Left colon (tissue), 2 donors: Measurements from ENCODE around the gene CBS. TPM values are rescaled to one million over a fixed set of nuclear protein-coding genes. Genes with fewer than 3 reads are reported as not detected.
"Not testable (repeated sequence)": the region's sequence is repeated elsewhere in the genome, so short reads cannot be mapped to it uniquely, and the experiment has no call there.

Experiments
- ATAC-seq: fragments of 200-7000 bp; cut with Tn5 transposase; one replicate; pipeline ENCODE4 v1.9.1; 2020; ENCODE audit warnings: mild to moderate bottlenecking, moderate library complexity
- DNase-seq, 2 donors: peaks; one replicate each; pipeline ENCODE4 v3.0.0-alpha.2; 2020
- intact Hi-C, 2 donors: fragments of 100-400 bp; cut with DNase I in 1 of 2; cut with micrococcal nuclease in 1 of 2; formaldehyde crosslinking; loops; one replicate each; pipeline versions ENCODE4 v1.11.2 to v1.14.0; 2022; cut with DNase I, micrococcal nuclease
- total RNA-seq, 2 donors: library from RNA; stranded (reverse); fragmentation: NEBNext Ultra II Directional; extraction: Animal tissue kit (Norgen Biotek cat#: 25700); gene quantifications; one replicate each; pipeline ENCODE4 v1.2.1, GENCODE V29; 2021
- donor health status: DM: no; HTN: no; CAD: no.
- donor health status: DM: yes; HTN: yes; CAD: no.

CBS gene
- total RNA-seq, 2 donors from 2014 or later: 3.4 to 15.8 TPM

DNA sequence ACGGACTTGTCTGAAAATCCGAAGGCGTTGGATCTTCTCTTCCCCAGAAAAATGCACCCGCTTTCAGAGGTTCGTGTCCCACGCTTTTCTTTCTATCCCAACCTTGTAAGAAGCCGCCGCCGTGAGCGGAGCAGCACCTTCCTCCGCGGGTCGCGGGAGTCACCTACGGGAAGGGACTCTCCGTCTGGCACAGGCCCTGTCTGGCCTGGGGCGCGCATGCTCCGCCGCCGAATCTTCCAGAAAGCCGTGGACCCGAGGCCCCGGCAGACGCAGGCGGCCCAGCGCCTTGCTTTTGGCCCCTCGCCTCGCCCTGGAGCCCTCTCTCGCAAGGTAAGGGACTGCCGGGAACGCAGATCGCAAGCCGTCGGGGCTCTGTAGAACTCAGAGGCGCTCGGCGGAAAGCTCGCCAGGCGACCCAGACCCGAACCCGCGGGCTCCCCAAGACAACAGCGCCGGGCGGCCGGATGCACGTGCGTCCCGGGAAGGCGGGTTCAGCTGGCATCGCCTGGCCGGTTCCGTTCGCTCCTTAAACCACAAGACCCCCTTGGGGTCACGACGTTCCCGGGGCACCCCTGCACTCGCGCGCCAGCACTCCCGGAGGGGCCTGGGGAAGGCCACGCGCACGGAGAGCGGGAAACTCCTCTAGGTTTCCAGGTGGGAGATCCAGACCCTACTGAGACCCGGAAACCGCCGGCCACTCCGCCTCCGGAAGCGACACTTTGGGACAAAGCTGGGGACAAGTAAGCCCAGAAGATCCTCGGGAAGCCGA lies 1.1 kb downstream of the CBS start:
- ATAC-seq: peak; percentile 50
- intact Hi-C loops, DNase-seq: not testable (repeated sequence)

GRCh38 chr21:43072742-43073141 lies 2.9 kb downstream of the CBS start:
- intact Hi-C loops, ATAC-seq, DNase-seq: not testable (repeated sequence)

GRCh38 chr21:43069682-43070081 lies 6.0 kb downstream of the CBS start:
- ATAC-seq: peak; percentile 74
- DNase-seq, intact Hi-C loops: not testable (repeated sequence)

DNA sequence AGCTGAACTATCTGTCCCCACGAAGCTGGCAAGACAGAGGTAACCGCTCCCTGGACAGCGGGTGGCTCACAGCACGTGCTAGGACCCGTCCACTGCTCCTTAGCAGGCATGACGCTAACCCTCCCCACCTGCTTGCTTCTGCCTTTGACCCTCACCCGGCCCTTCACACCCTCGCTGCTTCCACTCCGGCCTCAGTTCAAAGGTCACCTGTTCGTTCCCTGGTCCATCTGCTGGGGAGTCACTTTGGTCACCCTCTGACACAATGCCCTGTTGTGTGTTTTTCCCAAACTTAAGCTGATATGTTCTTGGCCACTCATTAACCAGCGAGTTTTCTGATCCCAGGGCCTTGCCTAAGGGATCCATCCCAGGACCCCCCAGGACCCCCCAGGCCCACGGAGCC lies 7.6 kb downstream of the CBS start:
- intact Hi-C loops, ATAC-seq, DNase-seq: not testable (repeated sequence)

- ATAC-seq, intact Hi-C loops, DNase-seq: not testable (repeated sequence)
Observed at GRCh38 chr21:43066690-43067089, 8.9 kb downstream of the CBS start.

DNA sequence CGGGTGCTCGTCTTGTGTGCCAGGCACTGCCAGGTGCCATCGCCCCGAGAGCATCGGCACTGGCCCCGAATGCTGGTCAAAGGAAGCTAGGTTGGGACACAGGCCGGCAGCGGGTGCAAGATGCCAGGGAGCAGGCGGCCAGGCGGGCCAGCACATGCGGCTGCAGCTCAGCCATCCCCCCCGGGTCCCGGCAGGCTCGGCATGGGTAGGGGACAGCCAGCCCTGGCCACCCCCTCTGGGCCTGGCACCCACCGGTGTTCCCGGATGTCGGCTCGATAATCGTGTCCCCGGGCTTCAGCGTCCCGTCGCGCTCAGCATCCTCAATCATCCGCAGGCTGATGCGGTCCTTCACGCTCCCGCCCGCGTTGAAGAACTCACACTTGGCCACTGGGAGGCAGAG lies 9.6 kb downstream of the CBS start:
- DNase-seq, ATAC-seq, intact Hi-C loops: not testable (repeated sequence)

- intact Hi-C loops, DNase-seq: not testable (repeated sequence)
- peak; percentile 13 for ATAC-seq
Observed at GRCh38 chr21:43064265-43064917, 11.2 kb downstream of the CBS start.

- DNase-seq, intact Hi-C loops: not testable (repeated sequence)
- ATAC-seq: peak; percentile 88
Observed at GRCh38 chr21:43062955-43063664, 12.5 kb downstream of the CBS start.

- ATAC-seq, intact Hi-C loops: not testable (repeated sequence)
Observed at GRCh38 chr21:43053112-43053511, 22.5 kb downstream of the CBS start.

DNA sequence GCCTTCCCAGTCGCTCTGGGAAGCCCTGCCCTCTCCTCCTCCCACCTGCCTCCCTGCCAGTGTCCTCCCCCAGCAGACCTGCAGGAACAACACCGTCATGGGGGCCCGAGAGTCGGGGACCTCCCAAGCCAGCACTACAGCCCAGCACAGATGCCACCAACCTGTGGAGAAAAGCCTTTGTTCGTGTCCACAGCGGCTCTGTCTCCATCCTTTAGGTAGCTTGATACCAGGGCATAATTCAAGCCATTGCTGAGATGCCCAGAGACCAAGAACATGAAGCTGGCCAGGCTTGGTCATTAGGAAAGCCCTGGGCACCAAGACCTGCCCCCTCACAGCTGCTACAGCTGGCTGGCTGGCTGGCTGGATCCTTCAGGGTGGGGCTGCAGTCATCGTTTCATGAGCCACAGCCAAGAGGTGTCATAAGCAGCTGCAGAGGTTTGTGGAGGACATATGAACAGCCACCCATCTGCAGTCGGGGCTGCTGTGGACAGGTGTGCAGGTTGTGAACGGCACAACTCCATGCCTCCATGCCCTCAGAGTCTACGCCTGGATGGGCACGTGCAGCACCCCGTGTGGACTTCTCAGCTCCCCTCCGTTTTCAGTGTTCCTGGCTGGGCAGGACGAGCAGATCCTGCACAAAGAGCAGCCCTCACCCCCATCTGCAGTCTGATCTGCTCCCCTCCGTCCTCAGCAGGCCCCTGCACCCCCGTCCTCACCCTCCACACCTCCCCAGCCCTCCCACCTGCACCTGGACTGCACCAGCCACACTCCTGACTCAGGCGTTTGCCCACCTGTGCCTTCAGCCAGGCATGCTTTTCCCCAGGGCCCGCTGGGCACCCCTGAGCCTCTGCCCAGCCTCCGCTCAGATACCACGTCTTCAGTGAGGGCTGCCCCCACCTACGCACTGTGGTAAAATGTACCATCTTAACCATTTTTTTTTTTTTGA lies 29.5 kb downstream of the CBS start:
- DNase-seq (peak in 1 of 2 donors; percentile 14), ATAC-seq (peak; percentile 72)
- intact Hi-C loops: not testable (repeated sequence)

More at GRCh38 chr21:43053112-43053511, 22.5 kb downstream of the CBS start:
- DNase-seq: not testable (repeated sequence)

DNA sequence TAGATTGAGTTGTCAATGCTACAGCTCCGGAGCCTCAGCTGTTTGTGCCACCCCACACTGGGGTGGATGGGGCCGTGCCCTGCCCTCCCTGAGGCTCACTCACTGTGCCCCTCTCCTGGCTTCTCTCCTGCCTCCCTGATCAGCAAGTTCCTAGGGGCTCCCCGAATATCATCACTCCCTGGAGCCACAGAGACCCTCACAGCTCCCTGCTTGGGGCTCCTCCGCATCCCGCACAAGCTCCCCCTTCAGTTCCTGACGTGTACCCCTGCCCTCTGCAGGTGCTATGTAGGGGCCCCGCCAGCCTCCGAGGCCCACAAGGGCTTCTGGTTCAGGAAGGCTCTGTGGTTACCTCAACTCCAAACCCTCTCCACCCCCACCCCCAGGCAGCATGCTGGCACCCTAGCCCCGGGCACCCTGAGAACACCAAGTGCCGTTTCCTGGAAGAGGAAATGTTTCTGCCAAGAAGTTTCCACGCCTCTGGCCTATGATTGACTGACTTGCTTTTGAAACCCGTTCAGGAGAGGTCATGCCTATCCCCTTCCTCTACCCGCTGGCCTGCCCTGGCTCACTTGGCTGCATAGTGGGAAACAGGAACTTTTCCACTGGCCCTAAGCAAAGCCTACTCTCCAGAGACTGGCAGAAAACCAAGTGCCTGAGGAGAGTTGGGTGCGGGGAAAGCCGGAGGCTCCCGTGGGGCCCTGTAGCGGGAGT lies 30.3 kb downstream of the CBS start:
- peak in 1 of 2 donors; percentile 5 for DNase-seq
- peak; percentile 65 for ATAC-seq
- intact Hi-C loops: not testable (repeated sequence)

- intact Hi-C loops, ATAC-seq: not testable (repeated sequence)
- peak in 1 of 2 donors; percentile 9 for DNase-seq
Observed at GRCh38 chr21:43044547-43044946, 31.1 kb downstream of the CBS start.

- DNase-seq, intact Hi-C loops, ATAC-seq: not testable (repeated sequence)
Observed at GRCh38 chr21:43043291-43043690, 32.3 kb downstream of the CBS start.

GRCh38 chr21:43042169-43042568 lies 33.5 kb downstream of the CBS start:
- DNase-seq, ATAC-seq, intact Hi-C loops: not testable (repeated sequence)

- intact Hi-C loops, DNase-seq: not testable (repeated sequence)
- peak; percentile 5 for ATAC-seq
Observed at GRCh38 chr21:43038659-43039044, 37.0 kb downstream of the CBS start.

- DNase-seq: peak; percentile 8 to 37
- intact Hi-C loops: not testable (repeated sequence)
- peak; percentile 57 for ATAC-seq
Observed at GRCh38 chr21:43037918-43038658, 37.5 kb downstream of the CBS start.

GRCh38 chr21:43036889-43037288 lies 38.7 kb downstream of the CBS start:
- peak; percentile 95 for ATAC-seq
- intact Hi-C loops: not testable (repeated sequence)

More at GRCh38 chr21:43036889-43037288, 38.7 kb downstream of the CBS start:
- DNase-seq: peak; percentile 56 to 74
